GM12878 (cell line): ENCODE measurements around the gene CACNA1B. TPM values are rescaled to one million over a fixed set of nuclear protein-coding genes. Genes with fewer than 3 reads are reported as not detected.

Experiments
- ATAC-seq: fragments of 200-7000 bp; cut with Tn5 transposase; 3 replicates; pipeline ENCODE4 v1.9.1; 2020; ENCODE audit warnings: mild to moderate bottlenecking, moderate library complexity
- BruUV-seq: library from RNA; stranded (reverse); fragments of 400-500 nt; replicated peaks from 2 replicates; lab custom pipeline; 2021; lab: Mats Ljungman, UMichigan
- CTCF ChIA-PET: fragments of 300-600 bp; sonication (Branson Sonifier 250); formaldehyde crosslinking; extraction: SDS; loops from one replicate; lab custom pipeline; 2021; ENCODE audit warnings: inconsistent platforms; lab: Yijun Ruan, JAX
- POLR2A ChIA-PET: fragments of 350-600 bp; formaldehyde crosslinking; extraction: SDS; loops from one replicate; lab custom pipeline; 2021; ENCODE audit warnings: inconsistent platforms; lab: Charles Lee
- RAD21 ChIA-PET: fragments of 300-600 bp; sonication (Branson Sonifier 250); formaldehyde crosslinking; loops from one replicate; lab custom pipeline; 2023; ENCODE audit warnings: antibody characterized with exemption; ENCODE audit not compliant: unreplicated experiment; lab: Charles Lee
- SMC1A ChIA-PET: fragments of 300-600 bp; sonication (Branson Sonifier 250); formaldehyde crosslinking; loops from one replicate; lab custom pipeline; 2023; ENCODE audit not compliant: unreplicated experiment, uncharacterized antibody; lab: Charles Lee
- DNase-seq: peaks from one replicate; pipeline ENCODE4 v3.0.0-alpha.2; 2011; ENCODE audit warnings: low read depth, low spot score
- FAIRE-seq: peaks from 3 replicates; lab custom pipeline; 2011; peaks lifted over from hg19 to GRCh38; lab: Jason Lieb, UNC
- H2AFZ ChIP-seq: 2 replicates; pipeline ENCODE4 v1.6.0; 2011; ENCODE audit warnings: low read depth, low read length, control low read depth; ENCODE audit not compliant: control insufficient read depth
- H3K27ac ChIP-seq: 2 replicates; pipeline ENCODE4 v1.5.1; 2011; ENCODE audit warnings: control low read depth; ENCODE audit not compliant: control insufficient read depth, insufficient read depth
- H3K27me3 ChIP-seq, 2 experiments: replicated peaks in 1 of 2; 2 replicates each; pipeline versions ENCODE4 v1.6.0 to v1.6.1; 2011; ENCODE audit warnings: low read length in 1 of 2; ENCODE audit not compliant: control insufficient read depth in 2 of 2, insufficient read depth in 2 of 2
- H3K36me3 ChIP-seq, 2 experiments: 2 replicates each; pipeline ENCODE4 v1.5.1; 2011; ENCODE audit warnings: low read length in 1 of 2; ENCODE audit not compliant: control insufficient read depth in 2 of 2, insufficient read depth in 2 of 2
- H3K4me1 ChIP-seq: 2 replicates; pipeline ENCODE4 v1.6.1; 2011; ENCODE audit warnings: mild to moderate bottlenecking, low read length, moderate library complexity, mixed read lengths; ENCODE audit not compliant: control insufficient read depth, insufficient read depth
- H3K4me2 ChIP-seq: 2 replicates; pipeline ENCODE4 v1.6.0; 2011; ENCODE audit warnings: control low read depth; ENCODE audit not compliant: control insufficient read depth, insufficient read depth
- H3K4me3 ChIP-seq: fragments of 200-600 bp; sonication (generic); 2 replicates; pipeline ENCODE4 v1.5.1; 2016
- H3K79me2 ChIP-seq: 2 replicates; pipeline ENCODE4 v1.6.0; 2011; ENCODE audit warnings: low read length; ENCODE audit not compliant: control insufficient read depth, insufficient read depth
- H3K9ac ChIP-seq: 2 replicates; pipeline ENCODE4 v1.8.0; 2011; ENCODE audit warnings: low read length, control low read depth, mixed read lengths; ENCODE audit not compliant: control insufficient read depth, insufficient read depth
- H3K9me3 ChIP-seq: replicated peaks from 3 replicates; pipeline ENCODE4 v1.5.1; 2011; ENCODE audit warnings: mild to moderate bottlenecking, low read length; ENCODE audit not compliant: control insufficient read depth, insufficient read depth
- H4K20me1 ChIP-seq: 2 replicates; pipeline ENCODE4 v1.6.0; 2011; ENCODE audit not compliant: control insufficient read depth, insufficient read depth
- ASH2L ChIP-seq: fragments of 300-600, 200-600 bp; sonication (generic); IDR thresholded peaks from 2 replicates; pipeline ENCODE4 v1.6.1; 2017; ENCODE audit warnings: low read depth, mild to moderate bottlenecking, borderline replicate concordance
- BRCA1 ChIP-seq: IDR thresholded peaks from 2 replicates; pipeline ENCODE4 v1.6.1; 2011; ENCODE audit warnings: low read depth, low read length, improper control_type of control experiment
- CEBPB ChIP-seq, 2 experiments: fragments of 150-350 bp in 1 of 2; IDR thresholded peaks; 2 replicates each; pipeline ENCODE4 v1.6.1; 2012 to 2014; ENCODE audit warnings: low read depth in 2 of 2, low read length in 2 of 2, borderline replicate concordance in 1 of 2, inconsistent platforms in 1 of 2
- CREM ChIP-seq: IDR thresholded peaks from 2 replicates; pipeline ENCODE4 v1.6.1; 2014; ENCODE audit warnings: antibody characterized with exemption, low read depth
- ETV6 ChIP-seq, 2 experiments: fragments of 450-650 bp in 1 of 2; IDR thresholded peaks in 1 of 2; conservative IDR thresholded peaks in 1 of 2; 2 replicates each; pipeline ENCODE4 v1.6.1; 2014; ENCODE audit warnings: antibody characterized with exemption in 1 of 2, borderline replicate concordance in 1 of 2, low read depth in 1 of 2, mild to moderate bottlenecking in 1 of 2, moderate library complexity in 1 of 2
- HDAC6 ChIP-seq: fragments of 200-600 bp; sonication (generic); IDR thresholded peaks from one replicate; pipeline ENCODE4 v1.8.0; 2017; ENCODE audit warnings: antibody characterized with exemption; ENCODE audit not compliant: unreplicated experiment
- KDM1A ChIP-seq: fragments of 200-600 bp; sonication (generic); IDR thresholded peaks from 2 replicates; pipeline ENCODE4 v1.6.1; 2016; ENCODE audit warnings: borderline replicate concordance
- MYC ChIP-seq: IDR thresholded peaks from 2 replicates; pipeline ENCODE4 v1.6.1; 2011; ENCODE audit warnings: mild to moderate bottlenecking, low read length, moderate library complexity, inconsistent platforms; ENCODE audit not compliant: insufficient read depth, insufficient replicate concordance, insufficient read length, severe bottlenecking
- NRF1 ChIP-seq: conservative IDR thresholded peaks from 2 replicates; pipeline ENCODE4 v1.6.1; 2011; ENCODE audit warnings: mild to moderate bottlenecking, low read depth, low read length, improper control_type of control experiment
- POLR2AphosphoS5 ChIP-seq: IDR thresholded peaks from 2 replicates; pipeline ENCODE4 v1.6.1; 2011; ENCODE audit warnings: mild to moderate bottlenecking, low read length, inconsistent platforms
- RB1 ChIP-seq: fragments of 450-650 bp; formaldehyde crosslinking; IDR thresholded peaks from 2 replicates; pipeline ENCODE4 v1.6.1; 2017; ENCODE audit warnings: mild to moderate bottlenecking, borderline replicate concordance
- SMAD5 ChIP-seq: IDR thresholded peaks from 2 replicates; pipeline ENCODE4 v1.6.1; 2016; ENCODE audit warnings: antibody characterized with exemption, low read depth
- SPI1 ChIP-seq: IDR thresholded peaks from 2 replicates; pipeline ENCODE4 v1.6.1; 2011; ENCODE audit warnings: low read depth, mild to moderate bottlenecking, low read length, moderate library complexity, borderline replicate concordance; ENCODE audit not compliant: insufficient read depth
- SUPT20H ChIP-seq: IDR thresholded peaks from 2 replicates; pipeline ENCODE4 v1.6.1; 2011; ENCODE audit warnings: low read depth, mild to moderate bottlenecking, low read length, moderate library complexity, borderline replicate concordance; ENCODE audit not compliant: control insufficient read depth
- TCF3 ChIP-seq: IDR thresholded peaks from 2 replicates; pipeline ENCODE4 v1.6.1; 2012; ENCODE audit warnings: low read depth, mild to moderate bottlenecking, low read length, borderline replicate concordance; ENCODE audit not compliant: insufficient read depth
- YBX1 ChIP-seq: fragments of 450-650 bp; IDR thresholded peaks from 2 replicates; pipeline ENCODE4 v1.6.1; 2016; ENCODE audit warnings: antibody characterized with exemption
- ZNF24 ChIP-seq: fragments of 450-650 bp; IDR thresholded peaks from 2 replicates; pipeline ENCODE4 v1.6.1; 2017; ENCODE audit warnings: antibody characterized with exemption, mild to moderate bottlenecking
- WGBS: methylation state at CpG from one replicate; pipeline ENCODE4 v1.1.6; 2016; ENCODE audit warnings: low lambda C conversion rate; ENCODE audit not compliant: insufficient replicate concordance, insufficient coverage; ENCODE audit errors: missing lambda C conversion rate; 5-methylcytosine and 5-hydroxymethylcytosine counted together
- in situ Hi-C: fragments of 300-500 bp; cut with MboI; formaldehyde crosslinking; loops from 9 replicates; pipeline ENCODE4 v1.14.3; 2018; ENCODE audit warnings: mixed read lengths
- intact Hi-C: fragments of 100-400 bp; cut with micrococcal nuclease; formaldehyde crosslinking; loops from one replicate; pipeline ENCODE4 v1.14.2; 2022; ENCODE audit not compliant: unreplicated experiment
- polyA plus RNA-seq, 11 experiments: library from polyadenylated mRNA; depleted of rRNA in 4 of 11; unstranded in 6 of 11; stranded (reverse) in 5 of 11; fragments of >200 nt; fragmentation: Nextera tagmentation in 4 of 11; fragmentation: Illumina TruSeq in 1 of 11; extraction: Ambion mirVana in 4 of 11; extraction: Trizol in 1 of 11; gene quantifications; 1 replicate in 1 of 11; 2 replicates in 10 of 11; pipeline versions ENCODE4 v1.2.1 to v1.2.3, GENCODE V29; 2011 to 2016; ENCODE audit warnings: inconsistent platforms in 2 of 11, missing spikeins in 2 of 11, low read depth in 1 of 11
- total RNA-seq, 4 experiments: library from RNA; depleted of rRNA in 3 of 4; stranded (reverse); fragments of >200 nt in 3 of 4; fragmentation: Illumina TruSeq in 1 of 4; extraction: Trizol in 1 of 4; gene quantifications; 2 replicates each; pipeline versions ENCODE4 v1.2.1 to v1.2.3, GENCODE V29; 2013 to 2021
- TF ChIP-seq, protein P1 (sequence below): fragments of 450-650 bp; IDR thresholded peaks from 2 replicates; pipeline ENCODE4 v1.6.1; 2017; ENCODE audit warnings: mild to moderate bottlenecking
- TF ChIP-seq, protein P2 (sequence below): IDR thresholded peaks from 2 replicates; pipeline ENCODE4 v1.6.1; 2012; ENCODE audit warnings: low read depth, low read length, improper control_type of control experiment

The CACNA1B gene
- total and polyA plus RNA-seq, 10 of the 15 experiments (the other 5 are each of a cell fraction or from before 2014, with no cell fraction given), result 0.01 to 0.03 (median 0.01) TPM; not detected in 7

DNA sequence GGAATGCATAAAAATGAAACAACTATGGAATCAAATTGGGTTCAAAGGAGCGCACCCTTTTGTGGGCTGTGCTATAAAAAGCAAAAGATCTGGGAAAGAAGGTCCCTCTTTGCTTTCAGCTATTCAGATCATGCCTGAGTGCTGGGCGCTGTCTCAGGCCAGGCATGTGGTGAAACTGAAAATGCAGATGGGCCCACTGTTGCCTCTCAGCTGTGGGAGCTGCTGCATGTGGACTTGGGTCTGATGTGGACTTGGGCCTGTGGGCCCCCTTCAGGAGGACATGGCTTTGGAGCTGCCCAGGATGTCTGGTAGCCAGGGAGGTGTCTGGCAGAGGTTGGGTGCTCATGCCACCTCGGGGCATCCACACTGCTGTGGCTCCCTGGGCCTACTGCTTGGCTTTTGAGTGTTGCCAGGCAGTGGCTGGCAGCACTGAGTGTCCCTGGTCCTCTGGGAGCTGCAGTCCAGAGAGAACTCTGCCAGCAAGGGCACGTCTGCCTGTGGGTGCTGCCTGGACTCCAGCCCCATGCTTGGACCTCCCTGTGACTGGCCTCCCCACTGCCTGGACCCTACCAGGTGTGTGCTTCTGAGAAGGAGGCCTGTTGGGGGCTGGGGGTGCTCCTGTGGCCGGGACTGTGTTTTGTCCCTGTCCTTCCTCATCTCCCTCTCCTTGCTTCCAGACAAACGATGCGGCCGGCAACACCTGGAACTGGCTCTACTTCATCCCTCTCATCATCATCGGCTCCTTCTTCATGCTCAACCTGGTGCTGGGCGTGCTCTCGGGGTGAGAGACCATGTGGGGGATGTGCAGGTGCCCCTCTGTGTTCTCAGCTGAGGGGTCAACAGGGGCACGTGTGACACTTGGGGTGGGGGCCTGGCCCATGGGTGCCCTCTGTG is 74.3 kb downstream of the CACNA1B start (continued):
- no peak for TF ChIP-seq CREM

- no peak overlapping the region for H3K27ac ChIP-seq
- no peak overlapping the region for H3K9ac ChIP-seq
- intact Hi-C loops, result no loop called here
- H3K4me3 ChIP-seq, result no peak overlapping the region
- ChIA-PET SMC1A (no interaction called here), RAD21 (no interaction called here), POLR2A (no interaction called here), CTCF (no interaction called here)
- ATAC-seq (no peak), FAIRE-seq (no peak), DNase-seq (no peak)
- H3K36me3 ChIP-seq, result no peaks in the 10 kb centered on the region
- in situ Hi-C loops, result no loop called here
- no peaks in the 10 kb centered on the region; a peak in 2 of 4 replicates for H3K27me3 ChIP-seq
- H4K20me1 ChIP-seq, result no peaks in the 10 kb centered on the region
- no peak overlapping the region for H2AFZ ChIP-seq
- no peak overlapping the region for H3K4me2 ChIP-seq
- 29% methylated on average over 12 of the region's 12 CpGs for WGBS
- no peaks in the 10 kb centered on the region for H3K4me1 ChIP-seq
- H3K79me2 ChIP-seq, result no peaks in the 10 kb centered on the region
- BruUV-seq, result no TSS peak
- no peaks in the 10 kb centered on the region; the same call in 2 of the 3 replicates for H3K9me3 ChIP-seq
- TF ChIP-seq NRF1, result no peak
- TF ChIP-seq BRCA1, result no peak
- no peak for TF ChIP-seq ASH2L
- no peak for TF ChIP-seq RB1
- no peak for TF ChIP-seq TCF3
- TF ChIP-seq, protein P1, sequence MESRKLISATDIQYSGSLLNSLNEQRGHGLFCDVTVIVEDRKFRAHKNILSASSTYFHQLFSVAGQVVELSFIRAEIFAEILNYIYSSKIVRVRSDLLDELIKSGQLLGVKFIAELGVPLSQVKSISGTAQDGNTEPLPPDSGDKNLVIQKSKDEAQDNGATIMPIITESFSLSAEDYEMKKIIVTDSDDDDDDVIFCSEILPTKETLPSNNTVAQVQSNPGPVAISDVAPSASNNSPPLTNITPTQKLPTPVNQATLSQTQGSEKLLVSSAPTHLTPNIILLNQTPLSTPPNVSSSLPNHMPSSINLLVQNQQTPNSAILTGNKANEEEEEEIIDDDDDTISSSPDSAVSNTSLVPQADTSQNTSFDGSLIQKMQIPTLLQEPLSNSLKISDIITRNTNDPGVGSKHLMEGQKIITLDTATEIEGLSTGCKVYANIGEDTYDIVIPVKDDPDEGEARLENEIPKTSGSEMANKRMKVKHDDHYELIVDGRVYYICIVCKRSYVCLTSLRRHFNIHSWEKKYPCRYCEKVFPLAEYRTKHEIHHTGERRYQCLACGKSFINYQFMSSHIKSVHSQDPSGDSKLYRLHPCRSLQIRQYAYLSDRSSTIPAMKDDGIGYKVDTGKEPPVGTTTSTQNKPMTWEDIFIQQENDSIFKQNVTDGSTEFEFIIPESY, result no peak
- TF ChIP-seq SUPT20H, result no peak
- no peak for TF ChIP-seq CEBPB (IDR thresholded peaks at IDR 0.05; ENCODE audit: borderline replicate concordance in 1 of 2, low read depth in 2 of 2, low read length in 2 of 2)
- TF ChIP-seq, protein P2, sequence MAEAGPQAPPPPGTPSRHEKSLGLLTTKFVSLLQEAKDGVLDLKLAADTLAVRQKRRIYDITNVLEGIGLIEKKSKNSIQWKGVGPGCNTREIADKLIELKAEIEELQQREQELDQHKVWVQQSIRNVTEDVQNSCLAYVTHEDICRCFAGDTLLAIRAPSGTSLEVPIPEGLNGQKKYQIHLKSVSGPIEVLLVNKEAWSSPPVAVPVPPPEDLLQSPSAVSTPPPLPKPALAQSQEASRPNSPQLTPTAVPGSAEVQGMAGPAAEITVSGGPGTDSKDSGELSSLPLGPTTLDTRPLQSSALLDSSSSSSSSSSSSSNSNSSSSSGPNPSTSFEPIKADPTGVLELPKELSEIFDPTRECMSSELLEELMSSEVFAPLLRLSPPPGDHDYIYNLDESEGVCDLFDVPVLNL, result no peak
- TF ChIP-seq KDM1A, result no peak
- TF ChIP-seq HDAC6, result no peak
- no peak for TF ChIP-seq MYC
- TF ChIP-seq SPI1, result no peak
- no peak for TF ChIP-seq POLR2AphosphoS5
- TF ChIP-seq SMAD5, result no peak
- no peak for TF ChIP-seq YBX1
- TF ChIP-seq ZNF24, result no peak
- no peak for TF ChIP-seq ETV6 (conservative IDR thresholded peaks at IDR 0.05 in 1 of 2, IDR thresholded peaks at IDR 0.05 in 1 of 2; ENCODE audit: borderline replicate concordance in 1 of 2, low read depth in 1 of 2)
These were observed 75.5 kb downstream of the CACNA1B start for GRCh38 chr9:137952976-137953666.
